Endodermal cell (in vitro differentiated cells): ENCODE measurements around the gene TPGS1. TPM values are rescaled to one million over a fixed set of nuclear protein-coding genes. Genes with fewer than 3 reads are reported as not detected.
A peak's percentile ranks its signal among the peaks of the same experiment; 100 is the strongest.

Experiments
- DNase-seq: peaks from one replicate; pipeline ENCODE4 v3.0.0-alpha.2; 2017
- H3K27ac ChIP-seq: 2 replicates; pipeline ENCODE4 v1.5.1; 2013; ENCODE audit warnings: mild to moderate bottlenecking, low read depth, low read length, moderate library complexity
- H3K27me3 ChIP-seq: 2 replicates; pipeline ENCODE4 v1.6.1; 2013; ENCODE audit warnings: mild to moderate bottlenecking, low read length, moderate library complexity; ENCODE audit not compliant: insufficient read depth, control insufficient read depth, poor library complexity, severe bottlenecking
- H3K36me3 ChIP-seq: 2 replicates; pipeline ENCODE4 v1.7.0; 2013; ENCODE audit warnings: mild to moderate bottlenecking, low read length, moderate library complexity; ENCODE audit not compliant: control insufficient read depth, insufficient read depth
- H3K4me1 ChIP-seq: one replicate; pipeline ENCODE4 v1.7.0; 2013; ENCODE audit warnings: low read length; ENCODE audit not compliant: control insufficient read depth, insufficient read depth
- H3K4me3 ChIP-seq: 2 replicates; pipeline ENCODE4 v1.5.1; 2013; ENCODE audit warnings: mild to moderate bottlenecking, low read length, moderate library complexity
- H3K9ac ChIP-seq: 2 replicates; pipeline ENCODE4 v1.6.1; 2013; ENCODE audit warnings: mild to moderate bottlenecking, low read length, moderate library complexity; ENCODE audit not compliant: poor library complexity, severe bottlenecking; ENCODE audit errors: extremely low read depth
- H3K9me3 ChIP-seq: 2 replicates; pipeline ENCODE4 v1.6.1; 2013; ENCODE audit warnings: mild to moderate bottlenecking, low read length, moderate library complexity; ENCODE audit not compliant: control insufficient read depth
- H3K27ac Mint-ChIP-seq: 2 replicates; pipeline ENCODE4 v1.8.0; 2020; ENCODE audit warnings: mixed read lengths
- H3K27me3 Mint-ChIP-seq: 2 replicates; pipeline ENCODE4 v1.8.0; 2021; ENCODE audit warnings: mild to moderate bottlenecking, mixed read lengths; ENCODE audit not compliant: insufficient read depth
- H3K36me3 Mint-ChIP-seq: 2 replicates; pipeline ENCODE4 v1.8.0; 2020; ENCODE audit warnings: low read depth, mixed read lengths
- H3K4me1 Mint-ChIP-seq: 2 replicates; pipeline ENCODE4 v1.8.0; 2020; ENCODE audit warnings: mixed read lengths
- H3K4me3 Mint-ChIP-seq: 2 replicates; pipeline ENCODE4 v1.8.0; 2020; ENCODE audit warnings: mild to moderate bottlenecking, moderate library complexity, mixed read lengths
- H3K9me3 Mint-ChIP-seq: 2 replicates; pipeline ENCODE4 v1.8.0; 2020; ENCODE audit warnings: mild to moderate bottlenecking, mixed read lengths
- WGBS, 2 experiments: methylation state at CpG; one replicate each; pipeline versions ENCODE4 v1.1.5 to v1.1.7; 2013; ENCODE audit warnings: missing lambda C conversion rate in 2 of 2, mixed read lengths in 1 of 2; ENCODE audit not compliant: insufficient coverage in 1 of 2, insufficient read length in 1 of 2; 5-methylcytosine and 5-hydroxymethylcytosine counted together
- long read RNA-seq, 4 experiments: library from polyadenylated mRNA in 2 of 4; library from RNA in 1 of 4; library from capped mRNA in 1 of 4; stranded (forward) in 3 of 4; unstranded in 1 of 4; transcript quantifications; one replicate each; pipeline ENCODE4 v2.0.0, GENCODE V29; 2020 to 2021; ENCODE audit warnings: inconsistent platforms in 1 of 4
- polyA plus RNA-seq, 2 experiments: library from polyadenylated mRNA; stranded (reverse); fragments of 50-300 nt; gene quantifications; one replicate each; pipeline ENCODE4 v1.2.3, GENCODE V29; 2013
- total RNA-seq, 2 donors: library from RNA; stranded (reverse); fragmentation: NEBNext Ultra II Directional in 1 of 2; extraction: Animal tissue kit (Norgen Biotek cat#: 25700) in 1 of 2; gene quantifications; 2 replicates in 1 of 2; 3 replicates in 1 of 2; pipeline ENCODE4 v1.2.1, GENCODE V29; 2021
- TF ChIP-seq, protein P1 (sequence below): fragments of 200-600 bp; sonication (generic); conservative IDR thresholded peaks from 2 replicates; pipeline ENCODE4 v1.5.0; 2021; ENCODE audit warnings: antibody characterized with exemption, mild to moderate bottlenecking

Gene TPGS1
- 10 to 100 TPM; 11.7 to 13.0 TPM for total RNA-seq
- polyA plus RNA-seq (2013, experiment 1 of 2), result 12.3 TPM
- 13.8 TPM for polyA plus RNA-seq (2013, experiment 2 of 2)
- long read RNA-seq, experiment 1, transcript TPGS1-201 (2 exons, 1,114 nt), result major isoform, 6 of 10 reads
- long read RNA-seq, experiment 1, partial matches to known transcripts, result 4 of 10 reads
- long read RNA-seq, experiment 1, other reads (novel, unspliced or antisense), result 0 of 10 reads
- long read RNA-seq, experiment 2, transcript TPGS1-201 (2 exons, 1,114 nt), result major isoform, 33 of 33 reads
- long read RNA-seq, experiment 2, partial matches to known transcripts, result 0 of 33 reads
- long read RNA-seq, experiment 2, other reads (novel, unspliced or antisense), result 0 of 33 reads
- long read RNA-seq, experiment 3, partial matches to known transcripts, result 0 of 3 reads
- long read RNA-seq, experiment 3, other reads (novel, unspliced or antisense), result 0 of 3 reads
- long read RNA-seq, experiment 4, result 0 reads

- Mint-ChIP-seq H3K9me3 (no peaks in the 10 kb centered on the region), H3K27me3 (peaks cover 4% of the 10 kb centered on the region), H3K36me3 (peaks cover 14% of the 10 kb centered on the region), H3K27ac (peak within 1 kb of the TSS; percentile 100), H3K4me1 (peaks cover 23% of the 10 kb centered on the region), H3K4me3 (peak within 1 kb of the TSS; percentile 78)
- WGBS, 2 experiments, result 1 to 2% methylated on average over 65 to 81 of the region's 81 CpGs
- peak within 1 kb of the TSS; percentile 92 for H3K9ac ChIP-seq
- peaks cover 5% of the 10 kb centered on the region for H3K36me3 ChIP-seq
- H3K27me3 ChIP-seq, result no peaks in the 10 kb centered on the region
- peak within 1 kb of the TSS; percentile 89 for H3K4me3 ChIP-seq
- H3K9me3 ChIP-seq, result no peaks in the 10 kb centered on the region
- peak within 1 kb of the TSS; percentile 98 for H3K27ac ChIP-seq
- TF ChIP-seq, protein P1, sequence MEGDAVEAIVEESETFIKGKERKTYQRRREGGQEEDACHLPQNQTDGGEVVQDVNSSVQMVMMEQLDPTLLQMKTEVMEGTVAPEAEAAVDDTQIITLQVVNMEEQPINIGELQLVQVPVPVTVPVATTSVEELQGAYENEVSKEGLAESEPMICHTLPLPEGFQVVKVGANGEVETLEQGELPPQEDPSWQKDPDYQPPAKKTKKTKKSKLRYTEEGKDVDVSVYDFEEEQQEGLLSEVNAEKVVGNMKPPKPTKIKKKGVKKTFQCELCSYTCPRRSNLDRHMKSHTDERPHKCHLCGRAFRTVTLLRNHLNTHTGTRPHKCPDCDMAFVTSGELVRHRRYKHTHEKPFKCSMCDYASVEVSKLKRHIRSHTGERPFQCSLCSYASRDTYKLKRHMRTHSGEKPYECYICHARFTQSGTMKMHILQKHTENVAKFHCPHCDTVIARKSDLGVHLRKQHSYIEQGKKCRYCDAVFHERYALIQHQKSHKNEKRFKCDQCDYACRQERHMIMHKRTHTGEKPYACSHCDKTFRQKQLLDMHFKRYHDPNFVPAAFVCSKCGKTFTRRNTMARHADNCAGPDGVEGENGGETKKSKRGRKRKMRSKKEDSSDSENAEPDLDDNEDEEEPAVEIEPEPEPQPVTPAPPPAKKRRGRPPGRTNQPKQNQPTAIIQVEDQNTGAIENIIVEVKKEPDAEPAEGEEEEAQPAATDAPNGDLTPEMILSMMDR, result no peak
- DNase-seq, result peak; percentile 98
- H3K4me1 ChIP-seq, result peaks cover 6% of the 10 kb centered on the region
Measured at GRCh38 chr19:507286-508203, at the start of gene TPGS1. TSS of gene TPGS1 (plus strand) at chr19:507497. CDS start at chr19:507507, 10 bp downstream.

- Mint-ChIP-seq H3K4me3 (no peak overlapping the region), H3K27ac (no peak overlapping the region), H3K4me1 (peaks cover 3% of the 10 kb centered on the region), H3K36me3 (peaks cover 35% of the 10 kb centered on the region), H3K27me3 (peaks cover 4% of the 10 kb centered on the region), H3K9me3 (peaks cover under 1% of the 10 kb centered on the region)
- WGBS, 2 experiments, result 94 to 95% methylated on average over 22 to 30 of the region's 30 CpGs
- Histone ChIP-seq H3K36me3 (peaks cover 5% of the 10 kb centered on the region), H3K27me3 (no peaks in the 10 kb centered on the region), H3K9me3 (no peaks in the 10 kb centered on the region), H3K4me1 (no peaks in the 10 kb centered on the region), H3K9ac (no peak overlapping the region), H3K27ac (no peak overlapping the region), H3K4me3 (no peak overlapping the region)
- no peak for DNase-seq
- TF ChIP-seq, protein P1, result no peak
Measured at GRCh38 chr19:457636-458035, 49.7 kb upstream of the TPGS1 start.
